Panc1 (cell line): Measurements from ENCODE around the gene CDKN2B-AS1. TPM values are rescaled to one million over a fixed set of nuclear protein-coding genes. Genes with fewer than 3 reads are reported as not detected.

Source experiments
- ATAC-seq: fragments of 200-7000 bp; cut with Tn5 transposase; 2 replicates; pipeline ENCODE4 v1.9.1; 2020; ENCODE audit warnings: mild to moderate bottlenecking, moderate library complexity
- BruUV-seq: library from RNA; stranded (reverse); fragments of 400-500 nt; replicated peaks from 2 replicates; lab custom pipeline; 2021; lab: Mats Ljungman, UMichigan
- CTCF ChIA-PET: fragments of 300-600 bp; sonication (Branson Sonifier 250); formaldehyde crosslinking; loops from one replicate; lab custom pipeline; 2022; ENCODE audit warnings: antibody characterized with exemption; lab: Charles Lee
- POLR2A ChIA-PET: fragments of 300-600 bp; sonication (Branson Sonifier 250); formaldehyde crosslinking; loops from one replicate; lab custom pipeline; 2022; ENCODE audit warnings: antibody characterized with exemption; lab: Charles Lee
- DNase-seq: peaks from one replicate; pipeline ENCODE4 v3.0.0-alpha.2; 2010; ENCODE audit warnings: low read depth, low spot score
- H3K27ac ChIP-seq: 2 replicates; pipeline ENCODE4 v1.5.1; 2011; ENCODE audit warnings: mild to moderate bottlenecking, low read length, inconsistent platforms
- H3K27me3 ChIP-seq: fragments of 200-500 bp; sonication (Bioruptor generic); 2 replicates; pipeline ENCODE4 v1.6.0; 2014; ENCODE audit warnings: low read length, inconsistent platforms; ENCODE audit not compliant: control insufficient read depth, insufficient read depth
- H3K36me3 ChIP-seq: fragments of 200-500 bp; sonication (Bioruptor generic); 2 replicates; pipeline ENCODE4 v1.5.1; 2014; ENCODE audit warnings: inconsistent platforms, mild to moderate bottlenecking, low read length, moderate library complexity; ENCODE audit not compliant: control insufficient read depth, insufficient read depth
- H3K4me1 ChIP-seq: 2 replicates; pipeline ENCODE4 v1.5.1; 2011; ENCODE audit warnings: inconsistent platforms, mild to moderate bottlenecking, low read length, moderate library complexity; ENCODE audit not compliant: control insufficient read depth, insufficient read depth
- H3K4me3 ChIP-seq, 2 experiments: 2 replicates each; pipeline ENCODE4 v1.5.1; 2011 to 2012; ENCODE audit warnings: low read depth in 2 of 2, low read length in 2 of 2, mild to moderate bottlenecking in 2 of 2, inconsistent platforms in 1 of 2, moderate library complexity in 1 of 2
- H3K9me3 ChIP-seq: fragments of 200-500 bp; sonication (Bioruptor generic); 2 replicates; pipeline ENCODE4 v1.5.1; 2014; ENCODE audit warnings: low read depth, mild to moderate bottlenecking, inconsistent platforms, low read length, moderate library complexity; ENCODE audit not compliant: control insufficient read depth, insufficient read depth
- POLR2AphosphoS5 ChIP-seq: IDR thresholded peaks from 2 replicates; pipeline ENCODE4 v1.6.1; 2012; ENCODE audit warnings: mild to moderate bottlenecking, low read depth, low read length, moderate library complexity
- SIN3A ChIP-seq: IDR thresholded peaks from 2 replicates; pipeline ENCODE4 v1.6.1; 2012; ENCODE audit warnings: low read depth, mild to moderate bottlenecking, low read length, moderate library complexity, borderline replicate concordance; ENCODE audit not compliant: insufficient read depth
- TCF7L2 ChIP-seq: IDR thresholded peaks from 2 replicates; pipeline ENCODE4 v1.6.1; 2011; ENCODE audit warnings: mild to moderate bottlenecking, low read depth, low read length, inconsistent platforms
- in situ Hi-C: cut with HindIII; loops from 2 replicates; pipeline ENCODE4 v1.10.0; 2016; ENCODE audit warnings: low sequenced_read_pairs, low pct_unique_long_range_greater_than_20kb
- intact Hi-C: fragments of 100-400 bp; cut with micrococcal nuclease; formaldehyde crosslinking; loops from one replicate; pipeline ENCODE4 v1.10.0; 2022; ENCODE audit not compliant: unreplicated experiment
- total RNA-seq: library from RNA; stranded (reverse); gene quantifications from one replicate; pipeline ENCODE4 v1.2.1, GENCODE V29; 2021; ENCODE audit not compliant: unreplicated experiment
- TF ChIP-seq, protein P1 (sequence below): fragments of 450-650 bp; IDR thresholded peaks from 2 replicates; pipeline ENCODE4 v1.5.1; 2017; ENCODE audit warnings: mild to moderate bottlenecking
- TF ChIP-seq, protein P2 (sequence below), 2 experiments: IDR thresholded peaks; 2 replicates each; pipeline ENCODE4 v1.6.1; 2011 to 2012; ENCODE audit warnings: low read depth in 2 of 2, control low read depth in 1 of 2, low read length in 1 of 2, mild to moderate bottlenecking in 1 of 2, moderate library complexity in 1 of 2; ENCODE audit not compliant: insufficient read depth in 1 of 2

The CDKN2B-AS1 gene
- total RNA-seq, 1 experiment from 2014 or later = not detected

DNA sequence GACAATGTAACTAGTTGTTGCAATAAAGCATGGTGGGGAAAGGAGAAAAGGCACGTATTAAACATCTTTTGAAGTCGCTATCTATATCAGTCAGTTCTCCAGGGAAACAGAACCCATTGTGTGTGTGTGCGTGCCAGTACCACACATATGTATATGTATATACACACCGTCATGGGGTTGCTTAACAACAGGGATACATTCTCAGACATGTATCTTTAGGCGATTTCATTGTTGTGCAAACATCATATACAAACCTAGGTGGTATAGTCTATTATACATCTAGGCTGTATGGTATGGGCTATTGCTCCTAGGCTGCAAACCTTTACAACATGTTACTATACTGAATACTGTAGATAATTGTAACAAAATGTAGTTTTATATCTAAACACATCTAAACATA lies 2.3 kb downstream of the CDKN2B-AS1 start:
- no peak overlapping the region for H3K4me3 ChIP-seq
- intact Hi-C loops (no loop called here), in situ Hi-C loops (no loop called here)
- no peaks in the 10 kb centered on the region for H3K4me1 ChIP-seq
- H3K36me3 ChIP-seq = no peaks in the 10 kb centered on the region; the same call in 1 of the 2 replicates
- no peak for DNase-seq
- H3K27me3 ChIP-seq = no peaks in the 10 kb centered on the region
- TF ChIP-seq, protein P1, sequence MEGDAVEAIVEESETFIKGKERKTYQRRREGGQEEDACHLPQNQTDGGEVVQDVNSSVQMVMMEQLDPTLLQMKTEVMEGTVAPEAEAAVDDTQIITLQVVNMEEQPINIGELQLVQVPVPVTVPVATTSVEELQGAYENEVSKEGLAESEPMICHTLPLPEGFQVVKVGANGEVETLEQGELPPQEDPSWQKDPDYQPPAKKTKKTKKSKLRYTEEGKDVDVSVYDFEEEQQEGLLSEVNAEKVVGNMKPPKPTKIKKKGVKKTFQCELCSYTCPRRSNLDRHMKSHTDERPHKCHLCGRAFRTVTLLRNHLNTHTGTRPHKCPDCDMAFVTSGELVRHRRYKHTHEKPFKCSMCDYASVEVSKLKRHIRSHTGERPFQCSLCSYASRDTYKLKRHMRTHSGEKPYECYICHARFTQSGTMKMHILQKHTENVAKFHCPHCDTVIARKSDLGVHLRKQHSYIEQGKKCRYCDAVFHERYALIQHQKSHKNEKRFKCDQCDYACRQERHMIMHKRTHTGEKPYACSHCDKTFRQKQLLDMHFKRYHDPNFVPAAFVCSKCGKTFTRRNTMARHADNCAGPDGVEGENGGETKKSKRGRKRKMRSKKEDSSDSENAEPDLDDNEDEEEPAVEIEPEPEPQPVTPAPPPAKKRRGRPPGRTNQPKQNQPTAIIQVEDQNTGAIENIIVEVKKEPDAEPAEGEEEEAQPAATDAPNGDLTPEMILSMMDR = no peak
- TF ChIP-seq POLR2AphosphoS5 = no peak
- H3K9me3 ChIP-seq = no peaks in the 10 kb centered on the region
- ATAC-seq = no peak
- no peak overlapping the region for H3K27ac ChIP-seq
- POLR2A ChIA-PET = no interaction called here
- no TSS peak for BruUV-seq
- CTCF ChIA-PET = no interaction called here

DNA sequence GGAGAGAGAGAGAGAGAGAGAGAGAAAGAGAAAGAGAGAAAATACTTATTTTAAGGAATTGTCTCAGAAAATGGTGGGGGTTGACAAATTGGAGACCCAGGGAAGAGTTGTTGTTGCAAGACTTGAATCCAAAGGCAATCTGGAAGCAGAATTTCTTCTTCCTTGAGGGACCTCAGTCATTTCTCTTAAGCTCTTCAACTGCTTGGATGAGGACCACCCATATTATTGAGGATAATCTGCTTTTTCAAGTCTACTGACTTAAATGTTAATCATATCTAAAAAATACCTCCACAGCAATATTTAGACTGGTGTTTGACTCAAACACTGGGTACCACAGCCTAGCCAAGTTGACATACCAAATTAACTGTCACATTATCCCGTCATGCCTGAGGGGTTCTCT lies 2.9 kb downstream of the CDKN2B-AS1 start:
- no peak for ATAC-seq
- no peak overlapping the region for H3K4me3 ChIP-seq
- no peaks in the 10 kb centered on the region for H3K27me3 ChIP-seq
- intact Hi-C loops (no loop called here), in situ Hi-C loops (no loop called here)
- TF ChIP-seq, protein P1 = no peak
- TF ChIP-seq, protein P2, sequence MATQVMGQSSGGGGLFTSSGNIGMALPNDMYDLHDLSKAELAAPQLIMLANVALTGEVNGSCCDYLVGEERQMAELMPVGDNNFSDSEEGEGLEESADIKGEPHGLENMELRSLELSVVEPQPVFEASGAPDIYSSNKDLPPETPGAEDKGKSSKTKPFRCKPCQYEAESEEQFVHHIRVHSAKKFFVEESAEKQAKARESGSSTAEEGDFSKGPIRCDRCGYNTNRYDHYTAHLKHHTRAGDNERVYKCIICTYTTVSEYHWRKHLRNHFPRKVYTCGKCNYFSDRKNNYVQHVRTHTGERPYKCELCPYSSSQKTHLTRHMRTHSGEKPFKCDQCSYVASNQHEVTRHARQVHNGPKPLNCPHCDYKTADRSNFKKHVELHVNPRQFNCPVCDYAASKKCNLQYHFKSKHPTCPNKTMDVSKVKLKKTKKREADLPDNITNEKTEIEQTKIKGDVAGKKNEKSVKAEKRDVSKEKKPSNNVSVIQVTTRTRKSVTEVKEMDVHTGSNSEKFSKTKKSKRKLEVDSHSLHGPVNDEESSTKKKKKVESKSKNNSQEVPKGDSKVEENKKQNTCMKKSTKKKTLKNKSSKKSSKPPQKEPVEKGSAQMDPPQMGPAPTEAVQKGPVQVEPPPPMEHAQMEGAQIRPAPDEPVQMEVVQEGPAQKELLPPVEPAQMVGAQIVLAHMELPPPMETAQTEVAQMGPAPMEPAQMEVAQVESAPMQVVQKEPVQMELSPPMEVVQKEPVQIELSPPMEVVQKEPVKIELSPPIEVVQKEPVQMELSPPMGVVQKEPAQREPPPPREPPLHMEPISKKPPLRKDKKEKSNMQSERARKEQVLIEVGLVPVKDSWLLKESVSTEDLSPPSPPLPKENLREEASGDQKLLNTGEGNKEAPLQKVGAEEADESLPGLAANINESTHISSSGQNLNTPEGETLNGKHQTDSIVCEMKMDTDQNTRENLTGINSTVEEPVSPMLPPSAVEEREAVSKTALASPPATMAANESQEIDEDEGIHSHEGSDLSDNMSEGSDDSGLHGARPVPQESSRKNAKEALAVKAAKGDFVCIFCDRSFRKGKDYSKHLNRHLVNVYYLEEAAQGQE (IDR thresholded peaks at IDR 0.05; ENCODE audit: insufficient read depth in 1 of 2, low read depth in 2 of 2, low read length in 1 of 2) = no peak
- no peak for TF ChIP-seq SIN3A
- TF ChIP-seq POLR2AphosphoS5 = no peak
- TF ChIP-seq TCF7L2 = no peak
- no peak overlapping the region for H3K27ac ChIP-seq
- DNase-seq = no peak
- CTCF ChIA-PET = no interaction called here
- no peaks in the 10 kb centered on the region for H3K4me1 ChIP-seq
- POLR2A ChIA-PET = no interaction called here
- BruUV-seq = no TSS peak
- no peaks in the 10 kb centered on the region for H3K9me3 ChIP-seq
- H3K36me3 ChIP-seq = no peaks in the 10 kb centered on the region; the same call in 1 of the 2 replicates
